Upper lobe of left lung (tissue), 6 donors: Measurements from ENCODE around the gene ADGRF5. TPM values are rescaled to one million over a fixed set of nuclear protein-coding genes. Genes with fewer than 3 reads are reported as not detected.
A peak's percentile ranks its signal among the peaks of the same experiment; 100 is the strongest.

Experiments
- ATAC-seq, 2 donors: fragments of 200-7000 bp; cut with Tn5 transposase; one replicate each; pipeline ENCODE4 v1.9.1; 2022; ENCODE audit warnings: mild to moderate bottlenecking in 2 of 2, moderate library complexity in 2 of 2; ENCODE audit not compliant: low FRiP score in 2 of 2
- DNase-seq, 2 donors: peaks; one replicate each; pipeline ENCODE4 v3.0.0-alpha.2; 2019 to 2020
- H3K27ac ChIP-seq, 4 donors: fragments of 200-600 bp; sonication (generic); one replicate each; pipeline ENCODE4 v1.5.1; 2016 to 2019
- H3K27me3 ChIP-seq, 4 donors: fragments of 200-600 bp; sonication (generic); one replicate each; pipeline ENCODE4 v1.5.1; 2017 to 2019
- H3K36me3 ChIP-seq, 4 donors: fragments of 200-600 bp; sonication (generic); one replicate each; pipeline ENCODE4 v1.5.1; 2016 to 2019
- H3K4me1 ChIP-seq, 4 donors: fragments of 200-600 bp; sonication (generic); one replicate each; pipeline ENCODE4 v1.5.1; 2018 to 2019
- H3K4me3 ChIP-seq, 4 donors: fragments of 200-600 bp; sonication (generic); one replicate each; pipeline ENCODE4 v1.5.1; 2017 to 2019; ENCODE audit warnings: mild to moderate bottlenecking in 2 of 4, moderate library complexity in 1 of 4
- H3K9me3 ChIP-seq, 4 donors: fragments of 200-600 bp; sonication (generic); one replicate each; pipeline ENCODE4 v1.5.1; 2018 to 2019
- CTCF ChIP-seq, 6 experiments: fragments of 450-650 bp in 4 of 6; fragments of 200-600 bp in 2 of 6; sonication (generic) in 2 of 6; IDR thresholded peaks; one replicate each; pipeline ENCODE4 v1.5.1; 2016 to 2019; ENCODE audit warnings: antibody characterized with exemption in 6 of 6
- EP300 ChIP-seq, 4 donors: sonication (generic); formaldehyde crosslinking; IDR thresholded peaks; one replicate each; pipeline ENCODE4 v1.5.1; 2017; ENCODE audit warnings: antibody characterized with exemption in 4 of 4, control low read depth in 2 of 4
- POLR2A ChIP-seq, 4 donors: fragments of 450-650 bp; IDR thresholded peaks; one replicate each; pipeline ENCODE4 v1.5.1; 2016 to 2017; ENCODE audit warnings: antibody characterized with exemption in 4 of 4, mild to moderate bottlenecking in 2 of 4
- POLR2AphosphoS5 ChIP-seq, 2 donors: sonication (generic); formaldehyde crosslinking; IDR thresholded peaks; one replicate each; pipeline ENCODE4 v1.5.1; 2017; ENCODE audit warnings: antibody characterized with exemption in 2 of 2
- WGBS, 2 donors: methylation state at CpG; one replicate each; pipeline ENCODE4 v1.1.5; 2017 to 2018; 5-methylcytosine and 5-hydroxymethylcytosine counted together
- total RNA-seq, 6 donors: library from RNA; depleted of rRNA in 4 of 6; stranded (reverse); fragments of >200 nt in 4 of 6; gene quantifications; one replicate each; pipeline versions ENCODE4 v1.1.0 to v1.2.1, GENCODE V29; 2016 to 2021
- donor health status: DM: no; HTN: no; CAD: no; lungs with moderate emphysema.
- donor health status: DM: no; HTN: yes; CAD: no; lungs with severe emphysema.

ADGRF5 gene
- total RNA-seq, 6 donors from 2014 or later, result 107 to 352 (median 215) TPM

GRCh38 chr6:46956409-46956808 lies 34.7 kb upstream of the ADGRF5 start:
- TF ChIP-seq POLR2AphosphoS5 (IDR thresholded peaks at IDR 0.05) (no peak), EP300 (IDR thresholded peaks at IDR 0.05) (no peak), CTCF (IDR thresholded peaks at IDR 0.05) (no peak), POLR2A (IDR thresholded peaks at IDR 0.05) (no peak)
- no peaks in the 10 kb centered on the region for H3K27me3 ChIP-seq
- DNase-seq (no peak), ATAC-seq (no peak)
- peaks cover 9 to 20% (median 13%) of the 10 kb centered on the region in 4 donors for H3K4me1 ChIP-seq
- H3K36me3 ChIP-seq, result no peaks in the 10 kb centered on the region
- no peak overlapping the region for H3K4me3 ChIP-seq
- no peaks in the 10 kb centered on the region for H3K9me3 ChIP-seq
- WGBS, 2 donors, result 92 to 99% methylated on average over 6 of the region's 6 CpGs
- H3K27ac ChIP-seq, result no peak overlapping the region

- Histone ChIP-seq H3K27ac (peak overlapping the region; percentile 61 to 88 (median 84)), H3K27me3 (no peaks in the 10 kb centered on the region), H3K9me3 (no peaks in the 10 kb centered on the region), H3K36me3 (no peaks in the 10 kb centered on the region), H3K4me1 (peaks cover 15 to 32% (median 27%) of the 10 kb centered on the region in 4 donors), H3K4me3 (peak overlapping the region; percentile 6 to 50 (median 38))
- no peak for ATAC-seq
- peak in 1 of 2 donors; percentile 54 for DNase-seq
- TF ChIP-seq CTCF (IDR thresholded peaks at IDR 0.05) (no peak), EP300 (IDR thresholded peaks at IDR 0.05) (no peak), POLR2AphosphoS5 (IDR thresholded peaks at IDR 0.05) (peak in 1 of 2 donors; percentile 63)
- WGBS, 2 donors, result 25 to 35% methylated on average over 4 of the region's 4 CpGs
These were observed 33.2 kb upstream of the ADGRF5 start for GRCh38 chr6:46954837-46955451.

- peak overlapping the region in 3 of 4 donors; percentile 27 to 50 (median 49) for H3K4me3 ChIP-seq
- WGBS, 2 donors, result 29 to 48% methylated on average over 4 of the region's 4 CpGs
- ATAC-seq (no peak), DNase-seq (no peak)
- no peaks in the 10 kb centered on the region for H3K9me3 ChIP-seq
- peaks cover 23 to 41% (median 37%) of the 10 kb centered on the region in 4 donors for H3K4me1 ChIP-seq
- H3K27ac ChIP-seq, result peak overlapping the region; percentile 61 to 88 (median 84)
- TF ChIP-seq POLR2A (IDR thresholded peaks at IDR 0.05) (no peak), POLR2AphosphoS5 (IDR thresholded peaks at IDR 0.05) (no peak), EP300 (IDR thresholded peaks at IDR 0.05) (no peak), CTCF (IDR thresholded peaks at IDR 0.05) (no peak)
- H3K27me3 ChIP-seq, result no peaks in the 10 kb centered on the region
- H3K36me3 ChIP-seq, result no peaks in the 10 kb centered on the region
These were observed 32.2 kb upstream of the ADGRF5 start for GRCh38 chr6:46953921-46954320.

- no peaks in the 10 kb centered on the region for H3K36me3 ChIP-seq
- no peak overlapping the region for H3K4me3 ChIP-seq
- WGBS, 2 donors, result 29 to 37% methylated on average over 6 to 8 of the region's 8 CpGs
- H3K27ac ChIP-seq, result peak overlapping the region; percentile 78 to 88 (median 84)
- peaks cover 42 to 60% (median 45%) of the 10 kb centered on the region in 4 donors for H3K4me1 ChIP-seq
- no peaks in the 10 kb centered on the region for H3K27me3 ChIP-seq
- DNase-seq, result peak in 1 of 2 donors; percentile 88
- ATAC-seq, result peak; percentile 76 to 85
- H3K9me3 ChIP-seq, result no peaks in the 10 kb centered on the region
- TF ChIP-seq EP300 (IDR thresholded peaks at IDR 0.05) (peak; percentile 80 to 99 (median 94)), POLR2AphosphoS5 (IDR thresholded peaks at IDR 0.05) (peak; percentile 85 to 92), POLR2A (IDR thresholded peaks at IDR 0.05) (no peak)
These were observed 28.0 kb upstream of the ADGRF5 start for GRCh38 chr6:46949632-46950280.

- Histone ChIP-seq H3K27me3 (no peaks in the 10 kb centered on the region), H3K4me3 (no peak overlapping the region), H3K4me1 (peaks cover 43 to 59% (median 51%) of the 10 kb centered on the region in 4 donors), H3K27ac (peak overlapping the region; percentile 78 to 88 (median 84)), H3K9me3 (no peaks in the 10 kb centered on the region), H3K36me3 (no peaks in the 10 kb centered on the region)
- DNase-seq, result no peak
- no peak for ATAC-seq
- WGBS, 2 donors, result 55 to 62% methylated on average over 8 of the region's 8 CpGs
- TF ChIP-seq EP300 (IDR thresholded peaks at IDR 0.05) (peak in 3 of 4 donors; percentile 69 to 92 (median 91)), CTCF (IDR thresholded peaks at IDR 0.05) (no peak), POLR2A (IDR thresholded peaks at IDR 0.05) (no peak), POLR2AphosphoS5 (IDR thresholded peaks at IDR 0.05) (peak; percentile 74 to 86)
These were observed 27.0 kb upstream of the ADGRF5 start for GRCh38 chr6:46948699-46949098.
